Parathyroid adenoma (tissue), 2 donors: Measurements from ENCODE around the gene NRXN3.

Source experiments
- H2AFZ ChIP-seq: fragments of 300-600 bp; sonication (generic); one replicate; pipeline ENCODE4 v1.7.0; 2017; ENCODE audit warnings: antibody characterized with exemption, mild to moderate bottlenecking
- H3K27ac ChIP-seq: fragments of 300-600 bp; sonication (generic); one replicate; pipeline ENCODE4 v1.7.0; 2017
- H3K27me3 ChIP-seq: fragments of 300-600 bp; sonication (generic); one replicate; pipeline ENCODE4 v1.7.0; 2017; ENCODE audit warnings: low read length; ENCODE audit not compliant: control insufficient read depth, insufficient read depth
- H3K36me3 ChIP-seq: fragments of 300-600 bp; sonication (generic); one replicate; pipeline ENCODE4 v1.7.0; 2017; ENCODE audit warnings: low read length; ENCODE audit not compliant: control insufficient read depth, insufficient read depth
- H3K4me1 ChIP-seq: fragments of 300-600 bp; sonication (generic); one replicate; pipeline ENCODE4 v1.7.0; 2017; ENCODE audit warnings: control low read depth
- H3K4me2 ChIP-seq: fragments of 300-600 bp; sonication (generic); one replicate; pipeline ENCODE4 v1.7.0; 2017; ENCODE audit warnings: low read length
- H3K4me3 ChIP-seq: fragments of 300-600 bp; sonication (generic); one replicate; pipeline ENCODE4 v1.7.0; 2017; ENCODE audit warnings: low read depth, low read length
- H3K79me2 ChIP-seq: fragments of 300-600 bp; sonication (generic); one replicate; pipeline ENCODE4 v1.7.0; 2017; ENCODE audit warnings: control low read depth
- H3K9ac ChIP-seq: fragments of 300-600 bp; sonication (generic); one replicate; pipeline ENCODE4 v1.7.0; 2017; ENCODE audit warnings: mild to moderate bottlenecking
- H3K9me3 ChIP-seq: fragments of 300-600 bp; sonication (generic); one replicate; pipeline ENCODE4 v1.7.0; 2017; ENCODE audit warnings: low read length; ENCODE audit not compliant: control insufficient read depth
- CTCF ChIP-seq: fragments of 300-600 bp; sonication (generic); IDR thresholded peaks from one replicate; pipeline ENCODE4 v1.7.0; 2017; ENCODE audit warnings: antibody characterized with exemption, mild to moderate bottlenecking
- donor health status: primary hyperparathyroidism.

Gene NRXN3

GRCh38 chr14:79325071-79325470, 1154.9 kb downstream of the NRXN3 start:
- Histone ChIP-seq H2AFZ (no peak overlapping the region), H3K9ac (no peak overlapping the region), H3K9me3 (no peaks in the 10 kb centered on the region), H3K4me3 (no peak overlapping the region), H3K4me1 (peaks cover 3% of the 10 kb centered on the region), H3K79me2 (peaks cover 28% of the 10 kb centered on the region), H3K4me2 (no peak overlapping the region), H3K36me3 (no peaks in the 10 kb centered on the region), H3K27me3 (no peaks in the 10 kb centered on the region), H3K27ac (no peak overlapping the region)
- no peak for TF ChIP-seq CTCF

GRCh38 chr14:79325557-79325956, 1155.4 kb downstream of the NRXN3 start:
- H3K79me2 ChIP-seq = peaks cover 32% of the 10 kb centered on the region
- no peaks in the 10 kb centered on the region for H3K9me3 ChIP-seq
- peaks cover 3% of the 10 kb centered on the region for H3K4me1 ChIP-seq
- H3K27ac ChIP-seq = no peak overlapping the region
- H3K27me3 ChIP-seq = no peaks in the 10 kb centered on the region
- no peak overlapping the region for H3K4me3 ChIP-seq
- H3K9ac ChIP-seq = no peak overlapping the region
- H3K4me2 ChIP-seq = no peak overlapping the region
- no peak for TF ChIP-seq CTCF
- H2AFZ ChIP-seq = no peak overlapping the region
- H3K36me3 ChIP-seq = no peaks in the 10 kb centered on the region

- Histone ChIP-seq H3K36me3 (no peaks in the 10 kb centered on the region), H2AFZ (no peak overlapping the region)
Observed at GRCh38 chr14:79328863-79329262, 1158.7 kb downstream of the NRXN3 start.

DNA sequence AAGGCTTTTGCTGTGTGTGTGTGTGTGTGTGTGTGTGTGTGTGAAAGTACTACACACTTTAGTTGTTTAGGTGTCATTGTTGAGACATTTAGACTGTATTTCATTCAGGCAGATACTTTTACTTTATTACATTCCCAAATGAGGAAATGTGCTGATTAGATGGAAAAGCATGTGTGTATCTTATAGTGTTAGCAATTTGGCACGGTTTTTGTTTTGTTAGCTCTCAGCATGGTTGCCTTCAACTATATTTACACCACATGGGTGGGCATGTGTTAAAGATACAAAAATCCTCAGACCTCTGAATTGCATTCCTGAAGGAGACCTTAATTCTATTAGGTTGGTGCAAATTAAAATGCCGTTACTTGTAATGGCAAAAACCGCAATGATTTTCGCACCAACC, 1161.7 kb downstream of the NRXN3 start:
- Histone ChIP-seq H3K36me3 (no peaks in the 10 kb centered on the region), H3K9ac (no peak overlapping the region), H3K79me2 (peaks cover 27% of the 10 kb centered on the region), H3K9me3 (no peaks in the 10 kb centered on the region), H3K27ac (no peak overlapping the region), H3K4me3 (no peak overlapping the region), H3K4me1 (peaks cover 3% of the 10 kb centered on the region), H3K27me3 (no peaks in the 10 kb centered on the region), H2AFZ (no peak overlapping the region), H3K4me2 (no peak overlapping the region)
- no peak for TF ChIP-seq CTCF

More at GRCh38 chr14:79328863-79329262, 1158.7 kb downstream of the NRXN3 start:
- Histone ChIP-seq H3K4me1 (peaks cover 3% of the 10 kb centered on the region), H3K4me3 (no peak overlapping the region), H3K4me2 (no peak overlapping the region), H3K9me3 (no peaks in the 10 kb centered on the region), H3K9ac (no peak overlapping the region), H3K27ac (no peak overlapping the region), H3K79me2 (peaks cover 27% of the 10 kb centered on the region), H3K27me3 (no peaks in the 10 kb centered on the region)
- TF ChIP-seq CTCF = no peak

DNA sequence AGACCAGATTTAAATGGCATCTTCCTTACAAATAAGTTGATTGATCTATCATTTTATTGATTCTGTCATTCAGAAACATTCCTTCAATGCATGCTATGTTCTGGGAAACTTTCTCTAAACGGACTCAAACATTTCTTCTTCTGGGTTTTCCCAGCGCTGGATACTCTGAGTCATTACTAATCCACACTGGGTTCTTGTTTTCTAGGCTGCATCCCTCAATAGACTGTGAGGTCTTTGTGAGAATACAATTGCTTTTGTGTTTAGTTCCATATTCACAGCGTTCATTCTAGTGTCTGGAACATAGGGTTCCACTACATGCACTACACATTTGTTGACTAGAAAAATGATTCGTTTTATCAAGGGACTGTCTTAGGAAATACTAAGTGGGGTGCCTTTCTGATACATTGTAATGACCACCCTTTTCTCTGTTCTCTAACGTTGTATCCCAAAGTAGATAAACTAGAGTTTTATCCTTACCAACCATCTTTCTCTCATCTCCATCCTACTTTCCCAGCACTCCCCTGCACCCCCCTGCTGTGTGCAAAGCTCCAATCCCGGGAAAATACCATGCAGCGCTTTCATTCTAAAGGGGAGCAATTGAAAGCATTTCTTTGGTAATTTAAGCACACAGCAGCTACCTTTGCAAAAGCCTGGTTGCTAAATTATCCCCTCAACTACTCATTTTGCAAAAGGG, 1162.5 kb downstream of the NRXN3 start:
- no peak overlapping the region for H3K9ac ChIP-seq
- H3K36me3 ChIP-seq = no peaks in the 10 kb centered on the region
- peaks cover 3% of the 10 kb centered on the region for H3K4me1 ChIP-seq
- H3K27me3 ChIP-seq = no peaks in the 10 kb centered on the region
- H2AFZ ChIP-seq = no peak overlapping the region
- H3K4me2 ChIP-seq = no peak overlapping the region
- TF ChIP-seq CTCF = no peak
- H3K9me3 ChIP-seq = no peaks in the 10 kb centered on the region
- peaks cover 21% of the 10 kb centered on the region for H3K79me2 ChIP-seq
- H3K27ac ChIP-seq = no peak overlapping the region
- H3K4me3 ChIP-seq = no peak overlapping the region
